Natural killer cell (primary cell): ENCODE data around the gene FBXL19. TPM values are rescaled to one million over a fixed set of nuclear protein-coding genes. Genes with fewer than 3 reads are reported as not detected.

Experiments used
- ATAC-seq, 3 donors: fragments of 150-1000 bp in 2 of 3; fragments of 200-7000 bp in 1 of 3; cut with Tn5 transposase; 1 replicate in 1 of 3; 2 replicates in 2 of 3; pipeline ENCODE4 v1.10.0; 2021; ENCODE audit warnings: mild to moderate bottlenecking in 2 of 3, moderate library complexity in 2 of 3
- DNase-seq, 2 donors: peaks; one replicate each; pipeline versions ENCODE4 v3.0.0 to v3.0.0-alpha.2; 2013 to 2021; ENCODE audit warnings: mixed read lengths in 1 of 2
- H3K27ac ChIP-seq: one replicate; pipeline ENCODE4 v1.5.1; 2013; ENCODE audit warnings: mild to moderate bottlenecking, low read length
- H3K27me3 ChIP-seq: one replicate; pipeline ENCODE4 v1.6.1; 2013; ENCODE audit warnings: low read length; ENCODE audit not compliant: control insufficient read depth, insufficient read depth
- H3K36me3 ChIP-seq: one replicate; pipeline ENCODE4 v1.6.1; 2013; ENCODE audit warnings: low read length; ENCODE audit not compliant: control insufficient read depth, insufficient read depth
- H3K4me1 ChIP-seq: one replicate; pipeline ENCODE4 v1.6.1; 2013; ENCODE audit warnings: low read length; ENCODE audit not compliant: control insufficient read depth, insufficient read depth
- H3K4me3 ChIP-seq: one replicate; pipeline ENCODE4 v1.5.1; 2013; ENCODE audit warnings: low read length
- H3K9me3 ChIP-seq: one replicate; pipeline ENCODE4 v1.6.1; 2013; ENCODE audit warnings: low read length; ENCODE audit not compliant: control insufficient read depth, insufficient read depth
- H3K27ac Mint-ChIP-seq, 2 donors: one replicate each; pipeline ENCODE4 v1.8.0; 2022; ENCODE audit warnings: mild to moderate bottlenecking in 2 of 2, mixed read lengths in 2 of 2, moderate library complexity in 1 of 2
- H3K27me3 Mint-ChIP-seq, 2 donors: one replicate each; pipeline ENCODE4 v1.8.0; 2022; ENCODE audit warnings: low read depth in 2 of 2, mixed read lengths in 2 of 2
- H3K36me3 Mint-ChIP-seq: one replicate; pipeline ENCODE4 v1.8.0; 2022; ENCODE audit warnings: mixed read lengths
- H3K4me1 Mint-ChIP-seq, 2 donors: one replicate each; pipeline ENCODE4 v1.8.0; 2022; ENCODE audit warnings: mixed read lengths in 2 of 2
- H3K4me3 Mint-ChIP-seq: one replicate; pipeline ENCODE4 v1.8.0; 2022; ENCODE audit warnings: mild to moderate bottlenecking, moderate library complexity, mixed read lengths
- H3K9me3 Mint-ChIP-seq, 2 donors: one replicate each; pipeline ENCODE4 v1.8.0; 2022; ENCODE audit warnings: mixed read lengths in 2 of 2
- WGBS: methylation state at CpG from one replicate; pipeline ENCODE4 v1.1.7; 2013; ENCODE audit warnings: missing lambda C conversion rate; ENCODE audit not compliant: insufficient coverage; 5-methylcytosine and 5-hydroxymethylcytosine counted together
- intact Hi-C: fragments of 100-400 bp; cut with micrococcal nuclease; formaldehyde crosslinking; loops from one replicate; pipeline ENCODE4 v1.14.2; 2022
- total RNA-seq, 4 donors: library from RNA; stranded (reverse); fragments of 120-200 nt in 1 of 4; gene quantifications; one replicate each; pipeline versions ENCODE4 v1.2.3 to v1.2.4, GENCODE V29; 2013 to 2022
- TF ChIP-seq, protein P1 (sequence below): fragments of 200-600 bp; IDR thresholded peaks from one replicate; pipeline ENCODE4 v1.8.0; 2022; ENCODE audit warnings: antibody characterized with exemption

The FBXL19 gene
- total RNA-seq, 3 donors from 2014 or later (not counting 1 experiment from before 2014, with no cell fraction given), result 10.1 to 13.3 (median 12.4) TPM

DNA sequence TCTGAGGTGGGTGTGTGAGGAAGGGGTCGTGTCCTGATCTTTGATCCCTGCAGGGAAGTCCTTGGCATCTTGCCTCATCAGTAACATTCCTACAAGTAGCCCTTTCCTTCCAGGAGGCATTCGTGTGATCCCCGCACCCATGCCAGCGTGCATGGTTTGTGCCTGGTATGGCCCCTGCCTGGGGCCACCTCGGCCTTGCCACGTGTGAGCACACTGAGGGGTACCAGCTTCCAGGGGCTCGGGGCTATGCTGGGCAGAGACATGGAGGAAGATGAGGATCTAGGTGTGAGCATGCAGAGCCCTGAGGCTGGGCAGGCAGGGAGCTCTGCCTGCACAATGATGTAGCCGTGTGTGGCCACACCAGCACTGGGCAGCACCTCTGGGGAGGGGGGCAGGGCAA, 67.7 kb downstream of the FBXL19 start:
- WGBS, result 77% methylated on average over 8 of the region's 8 CpGs
- TF ChIP-seq, protein P1, sequence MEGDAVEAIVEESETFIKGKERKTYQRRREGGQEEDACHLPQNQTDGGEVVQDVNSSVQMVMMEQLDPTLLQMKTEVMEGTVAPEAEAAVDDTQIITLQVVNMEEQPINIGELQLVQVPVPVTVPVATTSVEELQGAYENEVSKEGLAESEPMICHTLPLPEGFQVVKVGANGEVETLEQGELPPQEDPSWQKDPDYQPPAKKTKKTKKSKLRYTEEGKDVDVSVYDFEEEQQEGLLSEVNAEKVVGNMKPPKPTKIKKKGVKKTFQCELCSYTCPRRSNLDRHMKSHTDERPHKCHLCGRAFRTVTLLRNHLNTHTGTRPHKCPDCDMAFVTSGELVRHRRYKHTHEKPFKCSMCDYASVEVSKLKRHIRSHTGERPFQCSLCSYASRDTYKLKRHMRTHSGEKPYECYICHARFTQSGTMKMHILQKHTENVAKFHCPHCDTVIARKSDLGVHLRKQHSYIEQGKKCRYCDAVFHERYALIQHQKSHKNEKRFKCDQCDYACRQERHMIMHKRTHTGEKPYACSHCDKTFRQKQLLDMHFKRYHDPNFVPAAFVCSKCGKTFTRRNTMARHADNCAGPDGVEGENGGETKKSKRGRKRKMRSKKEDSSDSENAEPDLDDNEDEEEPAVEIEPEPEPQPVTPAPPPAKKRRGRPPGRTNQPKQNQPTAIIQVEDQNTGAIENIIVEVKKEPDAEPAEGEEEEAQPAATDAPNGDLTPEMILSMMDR, result no peak

DNA sequence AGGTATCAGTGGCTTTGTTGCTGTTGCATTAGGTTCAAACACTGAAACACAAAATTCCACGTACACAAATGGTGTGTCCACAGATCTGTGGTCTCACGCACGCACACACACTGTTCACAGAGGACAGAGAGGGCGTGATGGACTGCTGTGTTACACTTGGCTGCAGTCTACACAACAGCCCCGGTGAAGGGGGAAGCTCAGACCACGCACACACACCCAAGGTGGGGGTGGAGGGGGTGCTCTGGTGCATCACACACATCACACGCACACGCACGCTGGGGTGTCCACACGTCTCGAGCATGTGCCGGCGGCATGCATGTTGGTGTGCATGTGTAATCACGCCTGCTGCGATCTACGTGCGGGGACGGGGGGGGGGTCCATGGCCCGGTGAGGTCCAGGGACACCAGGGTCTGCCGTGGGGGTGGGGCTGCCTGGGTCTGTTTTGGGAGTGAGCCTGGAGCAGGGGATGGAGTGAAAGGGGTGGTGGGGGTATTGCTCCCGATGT, 69.0 kb downstream of the FBXL19 start:
- intact Hi-C loops, result no loop called here
- H3K27ac ChIP-seq, result no peak overlapping the region
- Mint-ChIP-seq H3K4me1 (peaks cover 0 to 13% of the 10 kb centered on the region in 2 donors), H3K9me3 (no peaks in the 10 kb centered on the region), H3K27me3 (peaks cover 0 to 9% of the 10 kb centered on the region in 2 donors), H3K27ac (no peak overlapping the region), H3K4me3 (no peak overlapping the region), H3K36me3 (no peaks in the 10 kb centered on the region)
- TF ChIP-seq, protein P1, result no peak
- H3K4me3 ChIP-seq, result no peak overlapping the region
- no peaks in the 10 kb centered on the region for H3K27me3 ChIP-seq
- H3K4me1 ChIP-seq, result peaks cover 9% of the 10 kb centered on the region
- H3K9me3 ChIP-seq, result no peaks in the 10 kb centered on the region
- DNase-seq (no peak), ATAC-seq (no peak)
- WGBS, result 91% methylated on average over 21 of the region's 21 CpGs
- H3K36me3 ChIP-seq, result no peaks in the 10 kb centered on the region

More for the DNA sequence above, 67.7 kb downstream of the FBXL19 start:
- intact Hi-C loops, result no loop called here
- Histone ChIP-seq H3K36me3 (no peaks in the 10 kb centered on the region), H3K27me3 (no peaks in the 10 kb centered on the region), H3K4me1 (no peaks in the 10 kb centered on the region), H3K4me3 (no peak overlapping the region), H3K27ac (no peak overlapping the region), H3K9me3 (no peaks in the 10 kb centered on the region)
- peaks cover 0 to 12% of the 10 kb centered on the region in 2 donors for H3K4me1 Mint-ChIP-seq
- DNase-seq, result no peak
- peaks cover 0 to 6% of the 10 kb centered on the region in 2 donors for H3K27me3 Mint-ChIP-seq
- no peaks in the 10 kb centered on the region for H3K36me3 Mint-ChIP-seq
- no peaks in the 10 kb centered on the region for H3K9me3 Mint-ChIP-seq
- H3K4me3 Mint-ChIP-seq, result no peak overlapping the region
- no peak overlapping the region for H3K27ac Mint-ChIP-seq
- no peak for ATAC-seq

DNA sequence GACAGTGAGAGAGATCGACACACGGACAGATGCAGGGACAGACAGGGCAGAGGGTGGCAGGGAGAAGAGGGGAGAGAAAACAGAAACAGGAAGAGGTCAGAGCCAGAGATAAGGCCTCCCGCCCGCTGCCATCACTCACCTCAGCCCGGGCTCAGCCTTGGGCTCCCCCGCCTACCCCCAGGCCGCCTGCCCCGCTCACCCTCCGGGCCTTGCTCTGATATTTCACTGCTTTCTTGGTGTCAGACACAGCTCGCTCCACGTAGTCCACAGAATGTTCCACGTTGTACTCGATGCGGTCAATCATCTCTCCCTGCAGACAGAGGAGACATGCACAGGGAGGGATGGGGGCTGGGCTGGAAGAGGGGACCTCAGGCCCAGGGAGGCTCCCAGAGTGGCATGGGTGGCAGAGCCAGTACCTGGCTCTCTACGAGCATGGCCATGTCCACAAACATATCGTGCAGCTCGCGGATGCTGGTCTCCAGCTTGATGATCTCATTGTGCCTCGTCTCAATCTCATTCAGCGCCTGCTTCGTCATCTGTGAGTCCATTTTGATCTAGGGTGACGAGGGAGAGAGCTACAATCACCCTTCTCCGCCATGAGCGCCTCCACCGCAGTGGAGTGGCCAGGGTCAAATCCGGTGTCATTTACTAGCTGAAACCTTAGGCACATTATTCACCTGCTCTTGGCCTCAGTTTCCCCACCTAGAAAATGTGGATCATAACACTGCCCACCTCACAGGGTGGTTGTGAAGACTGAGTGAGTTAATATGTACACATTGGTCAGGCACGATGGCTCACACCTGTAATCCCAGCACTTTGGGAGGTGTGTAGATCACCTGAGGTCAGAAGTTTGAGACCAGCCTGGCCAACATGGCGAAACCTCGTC, 69.8 kb downstream of the FBXL19 start:
- H3K4me3 Mint-ChIP-seq, result no peak overlapping the region
- H3K27me3 Mint-ChIP-seq, result peaks cover 0 to 9% of the 10 kb centered on the region in 2 donors
- no peaks in the 10 kb centered on the region for H3K27me3 ChIP-seq
- intact Hi-C loops, result no loop called here
- DNase-seq (no peak), ATAC-seq (no peak)
- no peak overlapping the region for H3K27ac Mint-ChIP-seq
- H3K36me3 ChIP-seq, result no peaks in the 10 kb centered on the region
- TF ChIP-seq, protein P1, result no peak
- no peaks in the 10 kb centered on the region for H3K9me3 ChIP-seq
- H3K36me3 Mint-ChIP-seq, result no peaks in the 10 kb centered on the region
- 70% methylated on average over 29 of the region's 29 CpGs for WGBS
- no peak overlapping the region for H3K4me3 ChIP-seq
- H3K4me1 ChIP-seq, result peaks cover 13% of the 10 kb centered on the region
- H3K9me3 Mint-ChIP-seq, result no peaks in the 10 kb centered on the region
- peaks cover 0 to 16% of the 10 kb centered on the region in 2 donors for H3K4me1 Mint-ChIP-seq
- no peak overlapping the region for H3K27ac ChIP-seq
